PFSK-1 (cell line): ENCODE measurements around the gene LILRB3.

ENCODE experiments used
- POLR2AphosphoS5 ChIP-seq: IDR thresholded peaks from 2 replicates; pipeline ENCODE4 v1.6.1; 2012; ENCODE audit warnings: low read depth, mild to moderate bottlenecking, control low read depth, low read length, moderate library complexity
- SIN3A ChIP-seq: IDR thresholded peaks from 2 replicates; pipeline ENCODE4 v1.6.1; 2012; ENCODE audit warnings: mild to moderate bottlenecking, low read length, moderate library complexity, borderline replicate concordance; ENCODE audit not compliant: insufficient read depth

GRCh38 chr19:54218960-54219661 is 3.7 kb downstream of the LILRB3 start:
- TF ChIP-seq POLR2AphosphoS5: no peak
- TF ChIP-seq SIN3A: no peak
